HAP-1 (cell line): ENCODE data around the gene FAM163B.

Experiments used
- DNase-seq, 2 experiments: peaks; one replicate each; pipeline ENCODE4 v3.0.0-alpha.2; 2016 to 2020; ENCODE audit warnings: low spot score in 2 of 2
- H3K27me3 ChIP-seq: fragments of 250-450 bp; sonication (Bioruptor Pico); 2 replicates; pipeline ENCODE4 v1.5.1; 2020; ENCODE audit warnings: low read depth, mild to moderate bottlenecking, moderate library complexity
- H3K36me3 ChIP-seq: fragments of 250-450 bp; sonication (Bioruptor Pico); replicated peaks from 2 replicates; pipeline ENCODE4 v1.5.1; 2020; ENCODE audit warnings: mild to moderate bottlenecking
- H3K4me1 ChIP-seq: fragments of 250-450 bp; sonication (Bioruptor Pico); 2 replicates; pipeline ENCODE4 v1.5.1; 2020; ENCODE audit warnings: mild to moderate bottlenecking
- H3K4me3 ChIP-seq: fragments of 250-450 bp; sonication (Bioruptor Pico); 2 replicates; pipeline ENCODE4 v1.5.1; 2020; ENCODE audit warnings: mild to moderate bottlenecking, moderate library complexity
- H3K9me3 ChIP-seq: fragments of 250-450 bp; sonication (Bioruptor Pico); 2 replicates; pipeline ENCODE4 v1.5.1; 2020; ENCODE audit warnings: mild to moderate bottlenecking, moderate library complexity
- in situ Hi-C: fragments of 300-500 bp; cut with MboI; formaldehyde crosslinking; loops from 3 replicates; pipeline ENCODE4 v1.14.3; 2020; ENCODE audit warnings: low sequenced_read_pairs, inconsistent platforms, mixed read lengths

The FAM163B gene

GRCh38 chr9:133553973-133554713, 55.0 kb downstream of the FAM163B start:
- no peak overlapping the region for H3K4me3 ChIP-seq
- no peaks in the 10 kb centered on the region for H3K9me3 ChIP-seq
- 0 out of 2 replicates have a peak, but pooled peaks cover 5% of the 10 kb centered on the region for H3K27me3 ChIP-seq
- H3K4me1 ChIP-seq = peaks cover 4% of the 10 kb centered on the region; the same call in 1 of the 2 replicates
- H3K36me3 ChIP-seq = no peaks in the 10 kb centered on the region
- in situ Hi-C loops = no loop called here
- no peak for DNase-seq

- Histone ChIP-seq H3K36me3 (no peaks in the 10 kb centered on the region), H3K4me1 (no peaks in the 10 kb centered on the region), H3K9me3 (no peaks in the 10 kb centered on the region), H3K27me3 (0 out of 2 replicates have a peak, but pooled peaks cover 5% of the 10 kb centered on the region), H3K4me3 (no peak overlapping the region)
- in situ Hi-C loops = no loop called here
- DNase-seq = no peak
Measured at GRCh38 chr9:133553123-133553522, 56.1 kb downstream of the FAM163B start.

GRCh38 chr9:133552236-133552635, 57.0 kb downstream of the FAM163B start:
- no peaks in the 10 kb centered on the region for H3K9me3 ChIP-seq
- no peaks in the 10 kb centered on the region for H3K36me3 ChIP-seq
- no peaks in the 10 kb centered on the region for H3K4me1 ChIP-seq
- 0 out of 2 replicates have a peak, but pooled peaks cover 5% of the 10 kb centered on the region for H3K27me3 ChIP-seq
- H3K4me3 ChIP-seq = no peak overlapping the region
- in situ Hi-C loops = no loop called here
- DNase-seq = no peak

GRCh38 chr9:133551446-133551845, 57.7 kb downstream of the FAM163B start:
- Histone ChIP-seq H3K9me3 (no peaks in the 10 kb centered on the region), H3K27me3 (0 out of 2 replicates have a peak, but pooled peaks cover 5% of the 10 kb centered on the region), H3K4me1 (no peaks in the 10 kb centered on the region), H3K36me3 (no peaks in the 10 kb centered on the region), H3K4me3 (no peak overlapping the region)
- no peak for DNase-seq
- in situ Hi-C loops = no loop called here

- in situ Hi-C loops = no loop called here
- Histone ChIP-seq H3K4me3 (no peak overlapping the region), H3K9me3 (no peaks in the 10 kb centered on the region), H3K27me3 (peaks cover 7% of the 10 kb centered on the region; the same call in 1 of the 2 replicates), H3K4me1 (no peaks in the 10 kb centered on the region), H3K36me3 (no peaks in the 10 kb centered on the region)
- no peak for DNase-seq
Measured at GRCh38 chr9:133547116-133547515, 62.1 kb downstream of the FAM163B start.

GRCh38 chr9:133546287-133546680, 62.9 kb downstream of the FAM163B start:
- peaks cover 7% of the 10 kb centered on the region; the same call in 1 of the 2 replicates for H3K27me3 ChIP-seq
- H3K4me1 ChIP-seq = no peaks in the 10 kb centered on the region
- DNase-seq = no peak
- H3K4me3 ChIP-seq = no peak overlapping the region
- H3K36me3 ChIP-seq = no peaks in the 10 kb centered on the region
- no peaks in the 10 kb centered on the region for H3K9me3 ChIP-seq
- in situ Hi-C loops = no loop called here

- in situ Hi-C loops = no loop called here
Measured at GRCh38 chr9:133545494-133546286, 63.5 kb downstream of the FAM163B start.

GRCh38 chr9:133543772-133544467, 65.3 kb downstream of the FAM163B start:
- in situ Hi-C loops = no loop called here
- no peak for DNase-seq
- Histone ChIP-seq H3K4me1 (no peaks in the 10 kb centered on the region), H3K4me3 (no peak overlapping the region), H3K36me3 (no peaks in the 10 kb centered on the region), H3K9me3 (no peaks in the 10 kb centered on the region), H3K27me3 (peaks cover 5% of the 10 kb centered on the region; the same call in 1 of the 2 replicates)

More at GRCh38 chr9:133545494-133546286, 63.5 kb downstream of the FAM163B start:
- Histone ChIP-seq H3K4me3 (no peak overlapping the region), H3K9me3 (no peaks in the 10 kb centered on the region), H3K4me1 (no peaks in the 10 kb centered on the region), H3K36me3 (no peaks in the 10 kb centered on the region), H3K27me3 (peaks cover 7% of the 10 kb centered on the region; the same call in 1 of the 2 replicates)
- no peak for DNase-seq

GRCh38 chr9:133542002-133542401, 67.2 kb downstream of the FAM163B start:
- H3K9me3 ChIP-seq = no peaks in the 10 kb centered on the region
- in situ Hi-C loops = no loop called here
- H3K4me1 ChIP-seq = no peaks in the 10 kb centered on the region
- no peak for DNase-seq
- no peaks in the 10 kb centered on the region for H3K36me3 ChIP-seq
- H3K27me3 ChIP-seq = peaks cover 5% of the 10 kb centered on the region; the same call in 1 of the 2 replicates
- H3K4me3 ChIP-seq = no peak overlapping the region

- Histone ChIP-seq H3K4me1 (no peaks in the 10 kb centered on the region), H3K36me3 (no peaks in the 10 kb centered on the region), H3K4me3 (no peak overlapping the region), H3K27me3 (peaks cover 5% of the 10 kb centered on the region; the same call in 1 of the 2 replicates), H3K9me3 (no peaks in the 10 kb centered on the region)
- in situ Hi-C loops = no loop called here
- DNase-seq = no peak
Measured at GRCh38 chr9:133540698-133541025, 68.5 kb downstream of the FAM163B start.

- H3K4me3 ChIP-seq = no peak overlapping the region
- in situ Hi-C loops = no loop called here
- no peaks in the 10 kb centered on the region for H3K4me1 ChIP-seq
- no peak for DNase-seq
- H3K9me3 ChIP-seq = no peaks in the 10 kb centered on the region
- H3K27me3 ChIP-seq = peaks cover 5% of the 10 kb centered on the region; the same call in 1 of the 2 replicates
- no peaks in the 10 kb centered on the region for H3K36me3 ChIP-seq
Measured at GRCh38 chr9:133539991-133540697, 69.0 kb downstream of the FAM163B start.

GRCh38 chr9:133538851-133539833, 70.0 kb downstream of the FAM163B start:
- in situ Hi-C loops = no loop called here
- H3K4me3 ChIP-seq = no peak overlapping the region
- no peaks in the 10 kb centered on the region for H3K9me3 ChIP-seq
- H3K27me3 ChIP-seq = peaks cover 7% of the 10 kb centered on the region
- H3K36me3 ChIP-seq = no peaks in the 10 kb centered on the region
- DNase-seq = no peak
- H3K4me1 ChIP-seq = no peaks in the 10 kb centered on the region
